HL-60 (cell line): ENCODE measurements around the gene PDE4B.

Source experiments
- DNase-seq, 2 experiments: peaks; one replicate each; pipeline ENCODE4 v3.0.0-alpha.2; 2010 to 2020; ENCODE audit warnings: low read depth in 1 of 2, low spot score in 1 of 2
- H3K27ac ChIP-seq: fragments of 250-450 bp; sonication (Bioruptor Pico); replicated peaks from 2 replicates; pipeline ENCODE4 v1.5.1; 2020; ENCODE audit warnings: mild to moderate bottlenecking, moderate library complexity
- H3K27me3 ChIP-seq: fragments of 250-450 bp; sonication (Bioruptor Pico); 2 replicates; pipeline ENCODE4 v1.5.1; 2021; ENCODE audit warnings: mild to moderate bottlenecking, moderate library complexity; ENCODE audit not compliant: insufficient read depth, poor library complexity, severe bottlenecking
- H3K4me3 ChIP-seq: replicated peaks from 2 replicates; pipeline ENCODE4 v1.5.1; 2011; ENCODE audit warnings: mild to moderate bottlenecking, control low read depth, low read length; ENCODE audit not compliant: insufficient read depth
- CTCF ChIP-seq: IDR thresholded peaks from one replicate; pipeline ENCODE4 v1.5.1; 2011; ENCODE audit warnings: low read length, control low read depth, inconsistent platforms; ENCODE audit not compliant: insufficient read depth
- GABPA ChIP-seq: IDR thresholded peaks from 2 replicates; pipeline ENCODE4 v1.6.1; 2012; ENCODE audit warnings: low read depth
- POLR2AphosphoS5 ChIP-seq: IDR thresholded peaks from 2 replicates; pipeline ENCODE4 v1.6.1; 2012; ENCODE audit warnings: low read depth
- REST ChIP-seq: IDR thresholded peaks from 2 replicates; pipeline ENCODE4 v1.6.1; 2012; ENCODE audit warnings: low read depth; ENCODE audit not compliant: insufficient replicate concordance
- SPI1 ChIP-seq: IDR thresholded peaks from 2 replicates; pipeline ENCODE4 v1.6.1; 2012; ENCODE audit warnings: low read depth, mild to moderate bottlenecking, borderline replicate concordance

Gene PDE4B

GRCh38 chr1:66326867-66327266 is 534.2 kb downstream of the PDE4B start:
- H3K27me3 ChIP-seq: no peaks in the 10 kb centered on the region
- no peak for TF ChIP-seq SPI1
- TF ChIP-seq POLR2AphosphoS5: no peak
- no peak for TF ChIP-seq REST
- no peak for TF ChIP-seq CTCF
- no peak for TF ChIP-seq GABPA

GRCh38 chr1:66327588-66327987 is 534.9 kb downstream of the PDE4B start:
- Histone ChIP-seq H3K27me3 (no peaks in the 10 kb centered on the region), H3K27ac (peak overlapping the region; percentile 78), H3K4me3 (no peak overlapping the region)
- no peak for TF ChIP-seq GABPA
- peak; percentile 46; the same call in 1 of the 2 replicates for TF ChIP-seq POLR2AphosphoS5
- no peak for TF ChIP-seq CTCF
- TF ChIP-seq SPI1: peak; percentile 99
- no peak for TF ChIP-seq REST
- DNase-seq: peak in 1 of 2 experiments; percentile 68

More at GRCh38 chr1:66326867-66327266, 534.2 kb downstream of the PDE4B start:
- peak in 1 of 2 experiments; percentile 38 for DNase-seq
- H3K27ac ChIP-seq: peak overlapping the region; percentile 4; the same call in 1 of the 2 replicates
- H3K4me3 ChIP-seq: no peak overlapping the region

GRCh38 chr1:66328896-66329295 is 536.2 kb downstream of the PDE4B start:
- Histone ChIP-seq H3K27me3 (no peaks in the 10 kb centered on the region), H3K27ac (peak overlapping the region; percentile 78), H3K4me3 (no peak overlapping the region)
- no peak for DNase-seq
- TF ChIP-seq SPI1: no peak
- no peak for TF ChIP-seq POLR2AphosphoS5
- TF ChIP-seq REST: no peak
- TF ChIP-seq GABPA: no peak
- TF ChIP-seq CTCF: no peak
